K562 (cell line): ENCODE results near the gene SDF4. TPM values are rescaled to one million over a fixed set of nuclear protein-coding genes. Genes with fewer than 3 reads are reported as not detected.
A peak's percentile ranks its signal among the peaks of the same experiment; 100 is the strongest.

Source experiments
- CAMTA2 ChIP-seq: fragments of 250-450 bp; sonication (Bioruptor Pico); conservative IDR thresholded peaks from 2 replicates; pipeline ENCODE4 v1.5.1; 2022
- CHD1 ChIP-seq: fragments of 200-600 bp; sonication (generic); IDR thresholded peaks from one replicate; pipeline ENCODE4 v1.6.1; 2012; ENCODE audit warnings: mild to moderate bottlenecking, moderate library complexity, low read length, inconsistent platforms
- KHSRP ChIP-seq: fragments of 450-650 bp; IDR thresholded peaks from 2 replicates; pipeline ENCODE4 v1.6.1; 2017
- PHF20 ChIP-seq: fragments of 450-650 bp; IDR thresholded peaks from 2 replicates; pipeline ENCODE4 v1.6.1; 2018; ENCODE audit not compliant: partially characterized antibody
- REST ChIP-seq, 2 experiments: fragments of 450-650 bp; formaldehyde crosslinking in 1 of 2; IDR thresholded peaks; 2 replicates each; pipeline versions ENCODE4 v1.4.0 to v1.6.1; 2014 to 2020; ENCODE audit warnings: mild to moderate bottlenecking in 2 of 2, borderline replicate concordance in 1 of 2, low read depth in 1 of 2
- TEAD1 ChIP-seq, 2 experiments: fragments of 450-650 bp in 1 of 2; sonication (generic) in 1 of 2; formaldehyde crosslinking; IDR thresholded peaks; 2 replicates each; pipeline versions ENCODE4 v1.4.0 to v1.8.0; 2020 to 2022; ENCODE audit warnings: mild to moderate bottlenecking in 2 of 2, missing genetic modification reagents in 1 of 2
- ZNF766 ChIP-seq: fragments of 200-800 bp; sonication (Bioruptor generic); conservative IDR thresholded peaks from 2 replicates; pipeline ENCODE4 v1.6.1; 2016; ENCODE audit warnings: missing genetic modification characterization, missing compliant biosample characterization
- polyA plus RNA-seq, 8 experiments: library from polyadenylated mRNA; depleted of rRNA in 4 of 8; stranded (reverse) in 5 of 8; unstranded in 3 of 8; fragments of >200 nt; fragmentation: Nextera tagmentation in 2 of 8; fragmentation: Illumina TruSeq in 1 of 8; extraction: Ambion mirVana in 2 of 8; extraction: Trizol in 1 of 8; gene quantifications; 2 replicates each; pipeline versions ENCODE4 v1.2.1 to v1.2.3, GENCODE V29; 2011 to 2014; ENCODE audit warnings: inconsistent platforms in 1 of 8, missing spikeins in 1 of 8
- total RNA-seq, 7 experiments: library from RNA; depleted of rRNA in 6 of 7; stranded (reverse); fragments of >200 nt in 6 of 7; fragmentation: Illumina TruSeq in 2 of 7; extraction: Trizol in 2 of 7; gene quantifications; 2 replicates each; pipeline versions ENCODE4 v1.2.1 to v1.2.3, GENCODE V29; 2011 to 2021; ENCODE audit warnings: low replicate concordance in 1 of 7
- TF ChIP-seq, protein P1 (sequence below), 2 experiments: fragments of 450-650 bp in 1 of 2; sonication (generic) in 1 of 2; formaldehyde crosslinking in 1 of 2; IDR thresholded peaks; 2 replicates each; pipeline versions ENCODE4 v1.7.1 to v1.9.0; 2016 to 2022; ENCODE audit warnings: inconsistent platforms in 1 of 2, mild to moderate bottlenecking in 1 of 2, missing genetic modification reagents in 1 of 2

SDF4 gene
- total and polyA plus RNA-seq, 9 of the 15 experiments (the other 6 are each of a cell fraction or from before 2014, with no cell fraction given): 0.35 to 160 (median 65.2) TPM

GRCh38 chr1:1231400-1232207 lies at the start of gene SDF4 (continued):
- TF ChIP-seq, protein P1, sequence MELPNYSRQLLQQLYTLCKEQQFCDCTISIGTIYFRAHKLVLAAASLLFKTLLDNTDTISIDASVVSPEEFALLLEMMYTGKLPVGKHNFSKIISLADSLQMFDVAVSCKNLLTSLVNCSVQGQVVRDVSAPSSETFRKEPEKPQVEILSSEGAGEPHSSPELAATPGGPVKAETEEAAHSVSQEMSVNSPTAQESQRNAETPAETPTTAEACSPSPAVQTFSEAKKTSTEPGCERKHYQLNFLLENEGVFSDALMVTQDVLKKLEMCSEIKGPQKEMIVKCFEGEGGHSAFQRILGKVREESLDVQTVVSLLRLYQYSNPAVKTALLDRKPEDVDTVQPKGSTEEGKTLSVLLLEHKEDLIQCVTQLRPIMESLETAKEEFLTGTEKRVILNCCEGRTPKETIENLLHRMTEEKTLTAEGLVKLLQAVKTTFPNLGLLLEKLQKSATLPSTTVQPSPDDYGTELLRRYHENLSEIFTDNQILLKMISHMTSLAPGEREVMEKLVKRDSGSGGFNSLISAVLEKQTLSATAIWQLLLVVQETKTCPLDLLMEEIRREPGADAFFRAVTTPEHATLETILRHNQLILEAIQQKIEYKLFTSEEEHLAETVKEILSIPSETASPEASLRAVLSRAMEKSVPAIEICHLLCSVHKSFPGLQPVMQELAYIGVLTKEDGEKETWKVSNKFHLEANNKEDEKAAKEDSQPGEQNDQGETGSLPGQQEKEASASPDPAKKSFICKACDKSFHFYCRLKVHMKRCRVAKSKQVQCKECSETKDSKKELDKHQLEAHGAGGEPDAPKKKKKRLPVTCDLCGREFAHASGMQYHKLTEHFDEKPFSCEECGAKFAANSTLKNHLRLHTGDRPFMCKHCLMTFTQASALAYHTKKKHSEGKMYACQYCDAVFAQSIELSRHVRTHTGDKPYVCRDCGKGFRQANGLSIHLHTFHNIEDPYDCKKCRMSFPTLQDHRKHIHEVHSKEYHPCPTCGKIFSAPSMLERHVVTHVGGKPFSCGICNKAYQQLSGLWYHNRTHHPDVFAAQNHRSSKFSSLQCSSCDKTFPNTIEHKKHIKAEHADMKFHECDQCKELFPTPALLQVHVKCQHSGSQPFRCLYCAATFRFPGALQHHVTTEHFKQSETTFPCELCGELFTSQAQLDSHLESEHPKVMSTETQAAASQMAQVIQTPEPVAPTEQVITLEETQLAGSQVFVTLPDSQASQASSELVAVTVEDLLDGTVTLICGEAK (IDR thresholded peaks at IDR 0.05): peak; percentile 80
- TF ChIP-seq, protein P1 (CRISPR knock-in tag; IDR thresholded peaks at IDR 0.05): no peak
- TF ChIP-seq TEAD1 (CRISPR knock-in tag; IDR thresholded peaks at IDR 0.05) (peak; percentile 51 to 57; a peak in 1 of 4 replicates), CHD1 (peak; percentile 31), PHF20 (peak; percentile 61), ZNF766 (CRISPR knock-in tag) (peak; percentile 72; the same call in 1 of the 2 replicates), CAMTA2 (CRISPR knock-in tag) (peak; percentile 75; the same call in 1 of the 2 replicates), REST (IDR thresholded peaks at IDR 0.05; ENCODE audit: borderline replicate concordance) (peak; percentile 93), REST (CRISPR knock-in tag; IDR thresholded peaks at IDR 0.05; ENCODE audit: low read depth) (peak; percentile 83), KHSRP (no peak)
